GM18505 (cell line): Measurements from ENCODE around the gene FBXO22.
"Not testable (repeated sequence)": the region's sequence is repeated elsewhere in the genome, so short reads cannot be mapped to it uniquely, and the experiment has no call there.

Experiments
- ATAC-seq: cut with Tn5 transposase; IDR thresholded peaks from one replicate; pipeline ENCODE4 v1.9.1; 2021; ENCODE audit not compliant: unreplicated experiment
- POLR2A ChIP-seq: IDR thresholded peaks from 4 replicates; pipeline ENCODE4 v1.6.1; 2011; ENCODE audit warnings: borderline replicate concordance; ENCODE audit not compliant: insufficient read depth, insufficient read length; ENCODE audit errors: extremely low read depth

Gene FBXO22

DNA sequence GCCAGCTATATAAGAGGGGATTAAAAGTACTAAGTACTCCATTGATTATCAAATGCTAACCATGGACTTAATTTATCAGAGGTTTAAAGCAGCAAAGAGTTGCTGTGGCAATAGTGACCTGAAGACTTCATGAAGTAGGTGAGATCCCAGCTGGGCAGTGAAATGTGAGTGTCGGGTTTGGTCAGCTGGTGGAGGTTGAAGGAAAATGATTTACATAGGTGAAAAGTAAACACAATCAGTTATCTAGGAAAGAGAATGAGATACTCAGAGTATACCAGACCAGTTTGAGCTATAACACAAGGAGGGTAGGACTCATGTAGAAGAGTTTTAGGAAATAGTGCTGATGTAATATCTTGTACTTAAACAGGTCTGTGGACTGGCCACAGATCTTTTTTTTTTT is 16.5 kb upstream of the FBXO22 start:
- no peak for TF ChIP-seq POLR2A
- no peak for ATAC-seq

GRCh38 chr15:75891895-75892294 is 11.8 kb upstream of the FBXO22 start:
- no peak for TF ChIP-seq POLR2A
- ATAC-seq, result no peak

- ATAC-seq, result no peak
- no peak for TF ChIP-seq POLR2A
These were observed 7.9 kb upstream of the FBXO22 start for GRCh38 chr15:75895731-75896130.

GRCh38 chr15:75900577-75900976 is 3.1 kb upstream of the FBXO22 start:
- no peak for TF ChIP-seq POLR2A
- ATAC-seq, result no peak

- no peak for ATAC-seq
- TF ChIP-seq POLR2A, result no peak
These were observed 1.5 kb upstream of the FBXO22 start for GRCh38 chr15:75902129-75902557.

DNA sequence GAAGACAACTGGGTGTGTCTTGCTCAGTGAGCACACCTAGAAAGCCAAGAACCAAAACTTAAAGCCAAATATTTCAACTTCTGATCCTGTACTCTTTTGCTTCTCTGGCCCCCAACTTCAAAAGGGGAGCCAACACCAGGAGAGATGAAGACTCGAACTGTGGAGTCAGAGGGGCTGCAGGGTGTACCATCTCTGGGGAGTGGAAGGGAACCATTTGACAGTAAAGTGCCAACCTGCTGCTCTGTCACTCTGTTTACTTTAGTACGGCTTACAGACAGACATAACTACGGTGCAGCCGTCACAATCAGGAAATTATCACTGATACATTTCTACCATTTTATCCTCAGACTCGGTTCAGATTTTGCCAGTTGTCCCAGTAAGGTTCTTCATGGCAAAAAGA is 1.6 kb downstream of the FBXO22 start:
- no peak for TF ChIP-seq POLR2A
- no peak for ATAC-seq

- ATAC-seq, result not testable (repeated sequence)
These were observed 6.7 kb downstream of the FBXO22 start for GRCh38 chr15:75910355-75910754.

- no peak for TF ChIP-seq POLR2A
These were observed 13.3 kb downstream of the FBXO22 start for GRCh38 chr15:75916978-75917377.

GRCh38 chr15:75918135-75918534 is 14.5 kb downstream of the FBXO22 start:
- no peak for TF ChIP-seq POLR2A
- ATAC-seq, result no peak

More at GRCh38 chr15:75916978-75917377, 13.3 kb downstream of the FBXO22 start:
- no peak for ATAC-seq

- no peak for TF ChIP-seq POLR2A
- ATAC-seq, result no peak
These were observed 16.4 kb downstream of the FBXO22 start for GRCh38 chr15:75920079-75920478.

GRCh38 chr15:75921732-75922703 is 18.3 kb downstream of the FBXO22 start:
- TF ChIP-seq POLR2A, result no peak
- ATAC-seq, result no peak

- no peak for TF ChIP-seq POLR2A
- no peak for ATAC-seq
These were observed 20.1 kb downstream of the FBXO22 start for GRCh38 chr15:75923756-75924155.

GRCh38 chr15:75924576-75924975 is 20.9 kb downstream of the FBXO22 start:
- no peak for TF ChIP-seq POLR2A
- ATAC-seq, result no peak

GRCh38 chr15:75925440-75925839 is 21.8 kb downstream of the FBXO22 start:
- no peak for ATAC-seq
- TF ChIP-seq POLR2A, result no peak
